ENCODE measurements around the gene RAB24. TPM values are rescaled to one million over a fixed set of nuclear protein-coding genes. Genes with fewer than 3 reads are reported as not detected.
A peak's percentile ranks its signal among the peaks of the same experiment; 100 is the strongest.

RAB24 gene
- polyA plus RNA-seq, 1 donor (not counting 4 experiments of a cell fraction or from before 2014, with no cell fraction given), result 22.4 TPM

DNA sequence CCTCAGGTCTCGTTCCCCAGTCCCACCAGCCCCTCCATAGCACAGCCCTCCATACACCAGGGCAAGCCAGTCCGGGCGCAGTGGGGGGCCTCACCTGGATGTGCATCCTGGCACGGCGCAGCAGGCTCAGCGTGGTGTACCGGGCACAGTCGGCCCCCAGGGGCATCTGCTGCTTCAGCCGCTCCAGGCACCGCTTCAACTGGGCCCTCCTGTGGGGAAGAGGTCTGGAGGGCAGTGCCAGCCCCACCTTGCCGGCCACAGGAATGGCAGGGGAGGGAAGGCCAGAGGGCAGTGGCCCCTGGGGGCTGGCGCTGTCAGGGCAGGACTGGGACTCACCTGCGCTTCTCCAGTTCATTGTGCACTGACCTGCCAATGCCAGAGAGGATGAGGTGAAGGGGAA lies 6.8 kb upstream of the RAB24 start:
- Histone ChIP-seq H3K27ac (ENCODE audit: control insufficient read depth, insufficient read depth, low read length) (no peak overlapping the region), H3K36me3 (ENCODE audit: control insufficient read depth in 2 of 2, extremely low read depth in 1 of 2, insufficient read depth in 2 of 2, low read length in 2 of 2) (peaks cover 5 to 15% of the 10 kb centered on the region in 2 experiments), H3K9me1 (ENCODE audit: control insufficient read depth, extremely low read depth, insufficient read depth, low read length) (no peaks in the 10 kb centered on the region), H3K79me2 (ENCODE audit: control insufficient read depth, insufficient read depth, low read length) (peaks cover 5% of the 10 kb centered on the region), H3K4me2 (ENCODE audit: control insufficient read depth, extremely low read depth, insufficient read depth, low read depth, low read length) (no peak overlapping the region), H3K9me3 (ENCODE audit: control insufficient read depth, low read depth, low read length) (no peaks in the 10 kb centered on the region), H4K20me1 (ENCODE audit: control insufficient read depth, extremely low read depth, insufficient read depth, low read length) (peaks cover 3% of the 10 kb centered on the region), H2AFZ (ENCODE audit: control insufficient read depth, low read length) (no peak overlapping the region), H3K4me3 (ENCODE audit: control insufficient read depth in 2 of 3, extremely low read depth in 1 of 3, insufficient read depth in 2 of 3, low read depth in 1 of 3, low read length in 3 of 3) (no peak overlapping the region), H3K4me1 (ENCODE audit: control insufficient read depth, extremely low read depth, insufficient read depth, low read length) (peaks cover 27% of the 10 kb centered on the region), H3K27me3 (ENCODE audit: control insufficient read depth, extremely low read depth, insufficient read depth, low read length) (no peaks in the 10 kb centered on the region), H3K9ac (ENCODE audit: control insufficient read depth, extremely low read depth, insufficient read depth, low read length) (no peak overlapping the region)
- TF ChIP-seq EZH2 (IDR thresholded peaks at IDR 0.05; ENCODE audit: low read length) (no peak), CTCF (optimal IDR thresholded peaks at IDR 0.05 in 1 of 3, IDR thresholded peaks at IDR 0.05 in 1 of 3, conservative IDR thresholded peaks at IDR 0.05 in 1 of 3; ENCODE audit: extremely low read depth in 1 of 3, insufficient read depth in 2 of 3, low read length in 3 of 3) (no peak)
- no peak for DNase-seq (ENCODE audit: low read depth, low spot score)
- dilution Hi-C loops (cut with MboI; ENCODE audit: extremely low pct_ligation_motif_present, low sequenced_read_pairs), result no loop called here
- no peak for FAIRE-seq

GRCh38 chr5:177309351-177310191 lies 6.1 kb upstream of the RAB24 start:
- Histone ChIP-seq H3K4me3 (ENCODE audit: control insufficient read depth in 2 of 3, extremely low read depth in 1 of 3, insufficient read depth in 2 of 3, low read depth in 1 of 3, low read length in 3 of 3) (no peak overlapping the region), H3K36me3 (ENCODE audit: control insufficient read depth in 2 of 2, extremely low read depth in 1 of 2, insufficient read depth in 2 of 2, low read length in 2 of 2) (peaks cover 5 to 21% of the 10 kb centered on the region in 2 experiments), H2AFZ (ENCODE audit: control insufficient read depth, low read length) (no peak overlapping the region), H3K9me3 (ENCODE audit: control insufficient read depth, low read depth, low read length) (no peaks in the 10 kb centered on the region), H3K9ac (ENCODE audit: control insufficient read depth, extremely low read depth, insufficient read depth, low read length) (no peak overlapping the region), H3K27ac (ENCODE audit: control insufficient read depth, insufficient read depth, low read length) (no peak overlapping the region), H3K9me1 (ENCODE audit: control insufficient read depth, extremely low read depth, insufficient read depth, low read length) (no peaks in the 10 kb centered on the region), H3K4me1 (ENCODE audit: control insufficient read depth, extremely low read depth, insufficient read depth, low read length) (peaks cover 34% of the 10 kb centered on the region), H3K4me2 (ENCODE audit: control insufficient read depth, extremely low read depth, insufficient read depth, low read depth, low read length) (no peak overlapping the region), H4K20me1 (ENCODE audit: control insufficient read depth, extremely low read depth, insufficient read depth, low read length) (peaks cover 3% of the 10 kb centered on the region), H3K27me3 (ENCODE audit: control insufficient read depth, extremely low read depth, insufficient read depth, low read length) (no peaks in the 10 kb centered on the region), H3K79me2 (ENCODE audit: control insufficient read depth, insufficient read depth, low read length) (peaks cover 11% of the 10 kb centered on the region)
- TF ChIP-seq EZH2 (IDR thresholded peaks at IDR 0.05; ENCODE audit: low read length) (no peak), CTCF (optimal IDR thresholded peaks at IDR 0.05 in 1 of 3, IDR thresholded peaks at IDR 0.05 in 1 of 3, conservative IDR thresholded peaks at IDR 0.05 in 1 of 3; ENCODE audit: extremely low read depth in 1 of 3, insufficient read depth in 2 of 3, low read length in 3 of 3) (peak; percentile 91 to 98 (median 96))
- dilution Hi-C loops (cut with MboI; ENCODE audit: extremely low pct_ligation_motif_present, low sequenced_read_pairs), result no loop called here
- DNase-seq (ENCODE audit: low read depth, low spot score), result no peak
- FAIRE-seq, result peak; percentile 51
